KG1 (cell line): Measurements from ENCODE around the gene CA14.
"Not testable (repeated sequence)": the region's sequence is repeated elsewhere in the genome, so short reads cannot be mapped to it uniquely, and the experiment has no call there.

Experiments used
- DNase-seq: peaks from one replicate; lab custom pipeline; 2025; lab: John Stamatoyannopoulos, UW

Gene CA14

GRCh38 chr1:150257624-150258585, at the start of gene CA14:
Gene CA14, plus strand, starts transcription at chr1:150257774. Its CDS starts 355 bp downstream, at chr1:150258129.
- no peak for DNase-seq

- not testable (repeated sequence) for DNase-seq
These were observed 49.1 kb upstream of the CA14 start for GRCh38 chr1:150208460-150208859.

GRCh38 chr1:150210091-150210490, 47.5 kb upstream of the CA14 start:
- no peak for DNase-seq

DNA sequence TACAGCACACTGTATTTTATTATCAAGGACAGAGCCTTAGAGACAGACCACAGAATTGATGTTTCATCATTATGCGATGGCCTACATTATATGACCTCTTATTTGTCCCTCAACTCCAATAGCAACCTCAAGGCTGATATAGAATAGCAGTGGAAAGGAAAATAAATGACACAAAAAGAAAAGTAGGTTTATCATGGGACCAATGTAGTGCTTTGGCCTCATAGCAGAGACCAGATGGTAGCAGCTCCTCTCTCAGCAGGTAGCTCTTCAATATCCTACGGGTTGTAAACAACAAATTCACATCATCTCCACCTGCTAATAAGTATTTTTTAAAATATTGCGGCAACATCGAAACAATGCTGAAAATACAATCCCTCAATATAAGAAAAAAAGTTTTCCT, 46.9 kb upstream of the CA14 start:
- DNase-seq, result no peak

DNA sequence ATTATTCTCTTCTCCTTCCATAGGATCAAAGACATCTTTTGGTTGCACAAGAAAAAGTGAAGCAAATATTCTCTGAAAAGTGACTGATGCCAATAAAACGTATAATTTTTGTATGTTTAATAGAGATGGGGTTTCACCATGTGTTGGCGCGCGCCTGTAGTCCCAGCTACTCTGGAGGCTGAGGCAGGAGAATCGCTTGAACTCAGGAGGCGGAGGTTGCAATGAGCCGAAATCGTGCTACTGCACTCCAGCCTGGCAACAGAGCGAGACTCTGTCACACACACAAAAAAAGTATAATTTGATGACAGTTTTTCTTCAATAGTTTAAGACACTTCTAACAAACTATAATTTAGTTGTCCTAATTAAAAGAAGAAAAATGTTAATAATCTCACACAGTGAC, 45.5 kb upstream of the CA14 start:
- DNase-seq, result no peak

DNA sequence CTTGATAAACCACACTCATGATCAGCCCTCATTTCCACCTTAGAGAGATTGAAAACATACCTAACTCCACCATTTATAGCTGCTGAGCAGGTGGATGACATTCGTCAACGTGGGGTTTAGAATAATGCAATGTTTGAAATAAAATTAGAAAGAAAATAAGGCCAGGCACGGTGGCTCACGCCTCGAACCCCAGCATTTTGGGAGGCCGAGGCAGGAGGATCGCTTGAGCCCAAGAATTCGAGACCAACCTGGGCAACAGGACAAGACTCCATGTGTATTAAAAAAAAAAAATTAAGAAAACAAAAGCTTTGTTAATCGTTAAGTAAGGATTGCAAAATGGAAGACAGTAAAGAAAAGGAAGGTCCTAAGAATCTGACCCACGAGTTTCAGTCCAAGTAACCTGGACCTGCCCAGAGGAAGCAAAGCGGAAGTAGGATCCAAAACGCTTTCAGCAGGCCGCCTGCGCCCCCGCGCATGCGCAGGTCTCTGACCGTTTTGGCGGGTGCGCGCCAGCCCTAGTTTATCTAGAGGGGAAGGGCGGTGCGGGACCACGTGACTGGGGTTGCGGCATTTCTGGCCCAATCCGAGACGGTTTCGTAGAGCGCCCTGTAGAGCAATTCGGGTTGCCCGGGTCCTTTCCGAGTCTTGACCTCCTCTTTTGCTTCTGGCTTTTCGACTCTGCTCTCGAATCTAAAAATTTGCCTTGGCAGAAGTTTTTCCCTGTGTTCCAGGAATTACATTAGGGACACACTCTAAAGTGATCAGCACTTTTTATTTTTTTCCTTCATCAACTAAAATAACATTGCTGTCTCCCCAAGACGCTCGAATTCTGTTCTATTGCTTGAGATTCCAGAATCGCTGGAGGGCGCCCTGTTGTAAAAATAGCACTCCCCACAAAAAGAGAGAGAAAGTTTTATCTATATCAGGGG, 44.1 kb upstream of the CA14 start:
- peak; percentile 94 for DNase-seq

GRCh38 chr1:150214099-150214756, 43.3 kb upstream of the CA14 start:
- not testable (repeated sequence) for DNase-seq

GRCh38 chr1:150215855-150216254, 41.7 kb upstream of the CA14 start:
- not testable (repeated sequence) for DNase-seq

DNA sequence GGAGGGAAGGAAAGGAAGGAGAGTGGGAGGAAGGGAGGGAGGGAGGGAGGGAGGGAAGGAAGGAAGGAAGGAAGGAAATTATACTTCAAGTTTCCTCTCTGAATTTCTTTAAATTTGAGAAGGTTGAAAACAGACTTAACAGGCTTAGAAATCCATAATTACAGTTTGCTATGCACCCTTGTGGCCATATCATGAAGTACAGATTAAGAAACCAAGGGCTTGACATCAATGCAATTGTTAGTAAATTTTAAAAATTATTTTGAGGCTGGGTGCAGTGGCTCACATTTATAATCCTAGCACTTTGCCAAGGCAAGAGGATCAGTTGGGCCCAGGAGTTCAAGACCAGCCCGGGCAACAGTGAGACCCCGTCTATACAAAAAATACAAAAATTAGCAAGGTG, 36.0 kb upstream of the CA14 start:
- DNase-seq, result peak; percentile 16

- no peak for DNase-seq
These were observed 32.6 kb upstream of the CA14 start for GRCh38 chr1:150224983-150225382.

- no peak for DNase-seq
These were observed 32.0 kb upstream of the CA14 start for GRCh38 chr1:150225546-150225945.

DNA sequence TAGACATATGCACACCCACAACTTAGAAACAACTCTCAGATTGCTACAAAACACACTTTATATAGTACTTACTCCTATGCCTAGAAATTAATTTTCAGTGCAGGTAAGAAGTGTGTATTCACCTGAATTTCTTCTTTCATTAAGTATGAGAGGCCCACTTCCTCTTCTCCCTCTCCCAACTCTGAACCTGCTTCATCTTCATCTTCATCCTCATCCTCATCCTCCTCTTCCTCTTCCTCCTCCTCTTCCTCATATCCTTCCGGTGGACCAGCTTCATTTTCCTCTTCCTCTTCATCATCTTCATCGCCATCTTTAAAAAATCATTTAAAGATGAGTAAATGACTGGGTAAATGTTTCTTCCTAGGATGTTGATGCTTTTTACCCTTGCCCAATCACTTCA, 31.1 kb upstream of the CA14 start:
- no peak for DNase-seq

DNA sequence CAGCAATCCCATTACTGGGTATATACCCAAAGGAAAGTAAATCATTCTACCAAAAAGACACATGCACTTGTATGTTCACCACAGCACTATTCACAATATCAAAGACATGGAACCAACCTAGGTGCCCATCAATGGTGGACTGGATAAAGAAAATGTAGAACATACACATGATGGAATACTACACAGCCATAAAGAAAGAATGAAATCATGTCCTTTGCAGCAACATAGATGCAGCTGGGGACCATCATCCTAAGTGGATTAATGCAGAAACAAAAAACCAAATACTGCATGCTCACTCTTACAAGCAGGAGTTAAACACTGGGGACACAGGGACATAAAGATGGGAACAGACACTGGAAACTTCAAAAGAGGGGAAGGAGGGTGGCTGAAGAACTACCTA, 30.3 kb upstream of the CA14 start:
- no peak for DNase-seq

GRCh38 chr1:150228246-150228645, 29.3 kb upstream of the CA14 start:
- not testable (repeated sequence) for DNase-seq

DNA sequence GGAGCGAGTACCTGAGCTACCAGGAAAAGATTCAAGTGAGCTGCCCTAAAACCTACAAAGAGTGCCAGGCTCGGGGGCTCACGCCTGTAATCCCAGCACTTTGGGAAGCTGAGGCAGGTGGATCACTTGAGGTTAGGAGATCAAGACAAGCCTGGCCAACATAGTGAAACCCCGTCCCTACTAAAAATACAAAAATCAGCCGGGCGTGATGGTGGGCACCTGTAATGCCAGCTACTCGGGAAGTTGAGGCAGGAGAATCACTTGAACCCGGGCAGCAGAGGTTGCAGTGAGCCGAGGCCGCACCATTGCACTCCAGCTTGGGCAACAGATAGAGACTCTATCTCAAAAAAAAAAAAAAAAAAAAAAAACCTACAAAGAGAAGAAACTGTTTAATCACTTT, 24.7 kb upstream of the CA14 start:
- not testable (repeated sequence) for DNase-seq

GRCh38 chr1:150233359-150234308, 23.9 kb upstream of the CA14 start:
- DNase-seq, result peak; percentile 42

DNA sequence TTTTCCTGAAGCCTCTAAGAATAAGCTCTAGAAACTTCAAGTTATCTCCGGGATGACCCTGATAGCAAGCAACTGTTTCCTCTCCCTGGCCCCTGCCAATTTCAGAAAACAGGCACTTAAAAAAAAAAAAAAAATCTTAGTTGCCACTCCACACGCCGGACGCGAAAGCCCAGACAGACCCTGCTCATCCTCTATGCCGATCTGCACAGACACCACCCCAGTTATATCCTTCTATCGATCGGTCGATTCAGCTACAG, 23.3 kb upstream of the CA14 start:
- DNase-seq, result no peak

DNA sequence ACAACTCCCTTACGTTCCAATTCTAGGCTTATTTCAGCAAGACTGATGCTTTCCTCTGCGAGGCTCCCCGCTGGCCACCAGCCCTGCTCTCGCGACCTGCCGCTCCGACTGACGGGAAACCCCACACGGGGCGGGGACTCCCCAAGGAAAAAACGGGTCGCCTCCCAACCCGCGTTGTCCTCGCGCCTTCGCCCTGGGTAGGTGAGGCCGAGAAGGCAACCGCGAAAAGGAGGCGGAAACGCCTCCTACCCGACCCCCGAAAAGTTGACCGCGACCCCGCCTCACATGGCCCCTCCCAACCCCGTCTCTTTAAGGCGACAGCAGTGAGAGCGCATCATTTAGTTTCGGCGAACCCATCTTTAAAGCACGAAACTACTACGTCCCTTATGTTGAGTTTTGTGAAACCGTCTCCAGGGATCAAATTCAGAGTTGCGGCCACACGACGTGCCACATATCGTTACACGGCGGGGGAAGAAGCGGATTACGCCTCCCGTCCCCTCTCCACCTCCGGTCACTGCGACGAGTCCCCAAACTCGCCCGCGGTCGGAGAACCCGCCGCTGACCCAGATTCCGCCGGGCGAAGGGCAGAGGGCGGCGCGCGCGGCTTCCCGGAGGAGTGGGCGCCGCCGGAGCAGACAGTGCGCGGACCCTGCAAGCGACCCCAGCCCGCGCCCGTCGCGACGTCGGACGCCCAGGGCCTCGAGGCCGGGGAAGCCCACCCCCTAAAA, 22.8 kb upstream of the CA14 start:
- peak; percentile 72 for DNase-seq

DNA sequence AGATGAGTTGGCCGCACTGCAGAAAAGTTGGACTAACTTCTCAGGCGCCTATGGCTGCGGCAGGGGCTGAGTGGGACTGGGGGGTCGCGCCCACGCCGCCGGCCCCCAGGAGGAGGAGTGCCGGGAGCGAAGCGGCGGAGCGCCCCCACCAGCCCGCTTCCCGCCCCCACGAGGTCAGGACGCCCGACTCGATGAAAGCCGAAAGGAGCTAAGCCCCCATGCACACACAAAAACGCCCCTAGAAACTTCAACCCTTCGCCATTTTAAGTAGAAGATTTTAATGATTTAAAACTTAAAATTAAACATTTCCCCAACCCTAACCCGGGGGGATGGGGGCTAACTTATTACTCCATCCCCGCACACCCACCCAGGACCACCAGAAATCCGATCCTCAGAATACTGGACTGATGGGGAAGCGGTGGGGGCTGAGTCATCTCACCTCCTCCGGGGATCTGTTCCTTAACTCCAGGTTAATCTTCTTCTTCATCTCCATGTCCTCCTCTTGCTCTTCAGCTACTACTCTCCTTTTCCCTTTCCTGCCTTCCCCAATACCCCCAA, 22.2 kb upstream of the CA14 start:
- DNase-seq, result peak; percentile 48
